Activated naive CD4-positive, alpha-beta T cell (primary cell): ENCODE data around the gene MAN2A1.

ENCODE experiments used
- DNase-seq, 4 experiments: peaks; one replicate each; lab custom pipeline; 2025; lab: John Stamatoyannopoulos, UW

Gene MAN2A1

DNA sequence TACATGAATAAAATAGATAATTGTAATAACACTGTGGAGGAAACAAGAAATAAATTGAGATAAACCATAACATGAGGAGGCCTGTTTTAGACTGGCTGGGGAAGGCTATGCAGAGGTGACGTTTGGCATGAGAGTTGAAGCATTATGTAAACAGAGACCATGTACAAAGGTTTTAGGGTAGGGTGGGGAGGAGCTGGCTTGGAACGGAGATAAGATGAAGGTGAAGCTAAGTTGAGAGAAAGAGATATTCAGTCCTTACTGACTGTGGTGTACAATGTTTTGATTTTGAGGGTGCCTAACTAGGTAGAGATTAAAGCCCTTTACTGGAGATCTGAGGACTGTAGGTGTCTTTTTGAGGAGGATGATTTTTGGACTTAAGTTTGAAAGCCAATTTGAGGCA lies 17.8 kb downstream of the MAN2A1 start:
- no peak for DNase-seq

DNA sequence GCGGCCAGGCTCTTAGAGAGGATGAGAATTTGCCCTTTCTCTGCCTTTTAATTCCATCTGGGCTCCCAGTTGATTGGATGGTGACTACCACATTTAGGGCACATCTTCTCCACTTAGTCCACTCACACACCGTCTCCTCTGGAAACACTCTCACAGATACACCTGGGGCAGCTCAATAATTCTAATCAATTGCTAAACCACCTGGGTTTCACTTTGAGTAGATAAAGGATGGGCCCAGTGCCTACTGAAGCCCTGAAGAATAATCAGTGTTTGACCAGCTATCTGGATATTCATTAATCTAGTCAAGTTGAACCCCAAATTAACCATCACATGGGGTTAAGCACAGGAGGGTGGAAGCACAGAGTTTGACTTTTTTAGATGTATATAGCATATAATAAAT lies 19.1 kb downstream of the MAN2A1 start:
- no peak for DNase-seq

DNA sequence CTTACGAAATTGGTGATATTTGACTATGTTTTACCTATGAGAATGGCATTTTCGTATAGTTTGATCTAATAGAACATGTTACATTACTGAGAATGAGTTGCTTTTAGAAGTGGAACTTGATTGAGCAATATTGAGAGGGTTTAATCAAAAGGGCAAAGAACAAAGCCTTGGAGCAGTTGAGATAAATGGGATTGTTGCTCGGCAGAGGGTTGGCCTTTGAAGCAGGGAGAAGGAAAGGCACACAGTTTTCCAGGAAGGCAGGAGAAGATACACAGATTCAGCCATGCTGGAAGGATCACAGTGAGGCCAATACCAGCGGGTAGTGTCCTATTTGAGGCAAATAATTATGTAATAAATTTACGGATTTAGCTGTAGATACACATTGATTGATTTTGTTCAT lies 19.5 kb downstream of the MAN2A1 start:
- DNase-seq = no peak

- no peak for DNase-seq
Measured at GRCh38 chr5:109711673-109712072, 21.9 kb downstream of the MAN2A1 start.

DNA sequence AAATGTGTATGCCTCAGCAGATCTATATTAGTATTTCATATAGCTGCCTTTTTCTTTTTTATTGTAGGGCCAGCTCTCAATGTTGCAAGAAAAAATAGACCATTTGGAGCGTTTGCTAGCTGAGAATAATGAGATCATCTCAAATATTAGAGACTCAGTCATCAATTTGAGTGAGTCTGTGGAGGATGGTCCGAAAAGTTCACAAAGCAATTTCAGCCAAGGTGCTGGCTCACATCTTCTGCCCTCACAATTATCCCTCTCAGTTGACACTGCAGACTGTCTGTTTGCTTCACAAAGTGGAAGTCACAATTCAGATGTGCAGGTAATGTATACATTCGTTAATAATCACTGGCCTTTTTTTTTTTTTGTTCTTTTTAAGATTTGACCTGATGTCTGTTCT lies 23.7 kb downstream of the MAN2A1 start:
- no peak for DNase-seq

- no peak for DNase-seq
Measured at GRCh38 chr5:109714592-109714991, 24.9 kb downstream of the MAN2A1 start.

GRCh38 chr5:109718216-109718615 lies 28.5 kb downstream of the MAN2A1 start:
- no peak for DNase-seq

- DNase-seq = no peak
Measured at GRCh38 chr5:109718632-109719031, 28.9 kb downstream of the MAN2A1 start.

GRCh38 chr5:109719978-109720377 lies 30.3 kb downstream of the MAN2A1 start:
- DNase-seq = no peak

DNA sequence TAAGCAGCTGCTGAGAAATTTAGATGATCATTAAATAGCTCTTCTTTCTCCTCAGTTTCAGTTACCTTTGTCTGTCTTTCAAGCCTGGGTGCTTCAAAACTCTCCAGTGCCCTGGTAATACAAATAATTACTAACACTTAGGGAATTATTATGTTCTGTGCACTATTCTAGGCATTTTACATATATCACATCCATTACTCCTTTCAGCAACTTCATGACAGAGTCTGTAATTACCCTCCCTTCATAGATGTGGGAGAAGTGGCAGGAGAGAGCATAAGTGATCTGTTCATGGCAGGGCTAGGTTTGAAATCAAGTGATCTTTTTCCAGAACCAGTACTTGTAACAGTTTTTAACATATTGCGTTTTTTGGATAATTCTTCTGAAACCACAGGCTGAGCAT lies 32.0 kb downstream of the MAN2A1 start:
- DNase-seq = no peak

DNA sequence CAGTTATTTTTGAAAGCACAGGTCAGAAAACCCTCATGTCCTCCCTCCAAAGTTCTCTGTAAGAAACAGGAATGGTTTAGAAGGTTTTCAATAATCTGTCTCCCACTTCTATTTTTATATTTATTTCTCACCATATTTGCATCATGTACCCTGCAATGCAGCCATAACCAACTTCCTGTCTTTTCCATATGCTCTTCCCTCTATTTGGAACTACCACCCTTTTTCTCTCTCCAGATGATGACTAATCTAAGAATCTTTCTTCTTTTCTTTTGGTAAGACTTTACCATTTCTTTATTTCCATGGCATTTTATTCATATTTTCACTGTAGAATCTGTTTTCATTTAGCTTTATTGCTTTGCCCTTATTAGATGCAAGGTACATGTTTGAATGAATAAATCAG lies 33.9 kb downstream of the MAN2A1 start:
- DNase-seq = no peak

- DNase-seq = no peak
Measured at GRCh38 chr5:109725135-109725534, 35.4 kb downstream of the MAN2A1 start.

DNA sequence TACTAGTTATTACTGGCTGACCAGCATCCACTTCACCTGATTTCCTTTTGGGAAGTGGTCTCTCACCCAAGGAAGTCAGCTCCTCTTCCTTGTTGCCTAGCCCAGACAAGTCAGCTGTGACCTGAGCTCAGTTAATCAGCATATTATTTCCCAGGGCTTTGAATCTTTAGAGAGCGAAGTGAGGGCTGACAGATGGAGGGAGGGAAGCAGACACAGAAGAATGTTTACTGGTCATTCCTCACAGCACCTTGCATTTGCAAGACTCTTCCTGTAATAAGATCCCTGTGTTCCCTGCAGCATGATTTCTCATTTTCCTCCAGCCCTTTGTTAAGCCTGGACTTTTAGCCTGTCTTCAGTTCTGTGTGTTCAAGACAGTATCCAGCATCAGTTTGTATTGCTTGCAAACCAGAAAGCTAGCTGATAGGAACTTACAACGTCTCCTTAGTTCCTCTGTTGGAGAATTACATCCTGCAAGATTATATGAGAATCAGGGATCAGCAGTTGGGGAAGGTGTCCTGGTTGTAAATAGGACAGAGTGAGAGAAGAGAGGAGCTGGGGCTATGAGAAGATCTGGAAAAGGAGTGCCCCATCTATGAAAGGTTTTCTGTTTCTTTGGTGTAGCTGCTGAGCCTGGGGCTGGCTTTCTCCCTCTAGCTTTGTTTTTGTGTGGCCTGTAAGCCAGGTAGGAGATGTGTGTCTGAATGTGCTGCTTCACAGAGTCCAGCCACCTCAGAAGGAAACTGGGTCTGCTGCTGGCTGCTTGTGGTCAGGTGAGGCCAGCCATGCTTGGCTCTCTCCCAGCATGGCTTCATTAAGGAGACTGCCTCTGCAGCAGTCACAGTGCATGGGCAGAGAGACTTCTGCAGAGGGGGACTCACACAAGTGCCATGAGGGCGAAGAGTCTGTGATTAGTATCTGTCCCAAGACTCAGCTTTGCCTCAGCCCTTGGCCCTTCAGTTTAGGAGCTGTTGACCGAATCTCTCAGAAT lies 50.3 kb downstream of the MAN2A1 start:
- no peak for DNase-seq

- no peak for DNase-seq
Measured at GRCh38 chr5:109740966-109741365, 51.2 kb downstream of the MAN2A1 start.

DNA sequence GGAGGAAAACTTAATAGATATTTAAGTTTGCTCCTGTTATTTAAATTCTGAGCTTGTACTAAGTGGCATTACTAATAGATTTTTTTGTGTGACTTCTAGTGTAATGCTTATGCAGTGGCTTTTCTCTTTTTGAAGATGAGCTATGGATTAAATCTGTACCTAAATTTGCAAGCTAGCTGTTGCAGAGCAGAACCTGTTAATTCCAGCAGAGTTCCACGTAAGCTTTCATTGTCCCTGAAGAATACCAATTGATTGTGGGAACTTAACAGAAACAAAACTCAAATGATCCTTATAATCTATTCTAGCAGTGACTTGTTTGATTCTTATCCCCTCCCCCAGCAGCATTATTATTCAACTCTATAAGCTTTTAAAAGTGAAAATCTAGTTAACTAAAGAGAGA lies 51.7 kb downstream of the MAN2A1 start:
- DNase-seq = no peak

DNA sequence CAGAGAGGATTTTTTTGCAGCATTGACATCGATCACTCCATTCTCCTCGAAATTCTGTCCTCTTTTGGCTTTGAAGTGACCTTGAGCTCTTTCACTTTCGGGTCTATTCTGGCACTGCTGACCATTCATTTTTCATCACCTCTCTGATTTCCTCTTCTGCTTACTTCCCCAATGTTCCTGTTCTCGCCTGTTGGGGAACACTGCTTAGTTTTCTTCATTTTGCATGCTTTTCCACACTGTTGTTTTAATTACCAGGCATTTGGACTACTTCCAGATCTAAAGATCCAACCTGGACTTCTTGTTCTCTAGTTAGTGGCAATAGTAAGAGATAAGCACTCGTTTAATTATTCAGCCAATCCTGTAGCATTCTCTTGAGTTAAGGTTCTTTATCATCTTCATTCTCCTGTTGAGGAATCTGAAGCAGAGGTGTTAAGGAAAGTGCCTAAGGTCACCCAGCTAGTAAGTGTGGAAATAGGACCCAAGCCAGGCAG lies 53.4 kb downstream of the MAN2A1 start:
- no peak for DNase-seq

DNA sequence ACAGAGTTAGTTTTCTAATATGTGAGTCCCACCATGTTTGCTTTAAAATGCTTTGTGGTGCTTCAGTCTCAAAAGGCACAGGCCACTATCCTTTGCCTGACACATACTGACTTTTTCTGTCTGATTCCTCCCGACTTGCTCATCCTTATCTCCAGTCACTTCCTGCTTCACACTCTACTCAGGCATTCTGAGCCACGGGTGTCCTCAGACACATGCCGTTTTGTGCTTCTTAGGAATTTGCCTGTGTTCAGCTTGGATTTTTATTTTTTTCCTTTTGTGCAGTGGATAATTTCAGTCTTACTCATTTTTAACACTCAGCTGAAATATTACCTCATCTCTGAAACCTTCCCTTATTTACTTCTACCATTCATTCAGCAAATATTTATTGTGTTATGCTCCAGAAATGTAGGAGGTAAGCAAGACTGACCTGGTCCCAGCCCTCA lies 54.1 kb downstream of the MAN2A1 start:
- DNase-seq = no peak

DNA sequence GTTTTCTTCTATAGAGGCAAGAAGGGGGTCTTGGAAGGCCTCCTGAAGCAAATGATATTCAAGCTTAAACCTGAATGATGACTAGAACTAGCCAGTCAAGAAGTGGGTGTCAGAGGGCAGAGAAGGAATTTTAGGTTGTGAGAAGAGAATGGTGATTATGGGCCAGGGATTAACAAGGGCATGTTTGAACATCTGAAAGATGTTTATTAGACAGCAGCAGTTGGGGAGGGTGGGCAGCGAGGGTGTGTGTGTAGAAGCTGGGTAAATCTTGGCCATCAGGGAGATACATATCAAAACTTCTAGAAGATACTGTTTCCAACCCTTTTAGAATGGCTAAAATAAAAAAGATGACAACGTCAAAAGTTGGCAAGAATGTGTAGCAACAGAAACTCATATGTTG lies 54.5 kb downstream of the MAN2A1 start:
- DNase-seq = no peak

DNA sequence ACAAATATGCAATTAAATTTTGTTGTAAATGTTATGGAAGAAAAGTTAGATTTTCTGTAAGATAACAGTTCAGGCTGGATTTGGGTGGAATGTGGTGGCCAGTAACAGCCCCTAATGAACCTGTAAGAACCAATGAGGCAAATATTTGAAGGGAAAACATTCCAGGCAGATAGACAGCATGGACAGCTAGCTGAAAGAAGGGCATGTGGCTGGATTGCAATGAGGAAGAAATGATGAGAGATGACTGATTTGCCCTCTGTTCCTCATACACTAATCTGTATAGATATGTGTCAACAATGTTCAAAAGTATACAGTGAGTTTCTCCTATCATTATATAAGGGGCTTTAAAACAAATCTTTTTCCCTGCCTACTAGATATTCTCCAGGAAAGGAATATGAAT lies 58.8 kb downstream of the MAN2A1 start:
- no peak for DNase-seq

- no peak for DNase-seq
Measured at GRCh38 chr5:109750463-109750862, 60.7 kb downstream of the MAN2A1 start.

DNA sequence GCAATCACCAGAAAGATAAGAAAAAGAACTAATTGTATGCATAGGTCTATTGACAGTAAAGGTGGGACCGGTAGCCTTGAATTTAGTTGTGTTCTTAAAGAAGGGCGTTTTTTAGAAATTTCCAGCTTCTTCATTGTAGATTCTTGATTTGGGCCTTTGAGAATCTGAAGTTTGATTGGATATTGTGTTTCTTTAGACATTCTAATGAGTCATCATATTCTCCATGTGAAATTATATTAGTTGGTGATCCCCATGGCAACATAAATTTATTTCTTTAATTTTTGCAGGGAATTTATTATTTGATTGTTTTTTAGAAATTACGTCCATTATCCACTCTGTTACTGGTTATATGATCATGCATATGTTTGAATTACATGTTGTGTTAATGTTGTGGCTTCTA lies 63.6 kb downstream of the MAN2A1 start:
- DNase-seq = no peak

GRCh38 chr5:109754319-109754718 lies 64.6 kb downstream of the MAN2A1 start:
- DNase-seq = no peak

DNA sequence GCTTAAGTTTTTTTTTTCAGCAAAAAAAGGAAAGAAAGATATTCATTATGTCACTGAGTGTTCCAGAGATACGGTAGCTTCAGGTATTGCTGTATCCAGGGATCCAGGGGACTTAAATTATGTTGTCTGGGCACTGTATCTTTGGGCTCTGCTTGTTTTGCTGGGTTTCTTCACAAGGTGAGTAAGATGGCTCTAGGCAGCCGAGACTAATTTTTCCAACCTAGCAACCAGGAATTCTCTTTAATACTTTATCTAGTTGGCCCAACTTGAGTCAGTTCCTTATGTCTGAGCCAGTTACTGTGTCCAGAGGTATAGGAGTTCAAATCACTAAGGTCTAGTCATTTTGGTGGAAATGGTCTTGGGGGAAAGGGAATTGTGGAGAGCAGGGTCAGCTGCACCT lies 66.0 kb downstream of the MAN2A1 start:
- DNase-seq = no peak
